DMS79 (cell line): Measurements from ENCODE around the gene RFTN1.
A peak's percentile ranks its signal among the peaks of the same experiment; 100 is the strongest.
"Not testable (repeated sequence)": the region's sequence is repeated elsewhere in the genome, so short reads cannot be mapped to it uniquely, and the experiment has no call there.

Experiments
- DNase-seq: peaks from one replicate; lab custom pipeline; 2025; lab: John Stamatoyannopoulos, UW

The RFTN1 gene

DNA sequence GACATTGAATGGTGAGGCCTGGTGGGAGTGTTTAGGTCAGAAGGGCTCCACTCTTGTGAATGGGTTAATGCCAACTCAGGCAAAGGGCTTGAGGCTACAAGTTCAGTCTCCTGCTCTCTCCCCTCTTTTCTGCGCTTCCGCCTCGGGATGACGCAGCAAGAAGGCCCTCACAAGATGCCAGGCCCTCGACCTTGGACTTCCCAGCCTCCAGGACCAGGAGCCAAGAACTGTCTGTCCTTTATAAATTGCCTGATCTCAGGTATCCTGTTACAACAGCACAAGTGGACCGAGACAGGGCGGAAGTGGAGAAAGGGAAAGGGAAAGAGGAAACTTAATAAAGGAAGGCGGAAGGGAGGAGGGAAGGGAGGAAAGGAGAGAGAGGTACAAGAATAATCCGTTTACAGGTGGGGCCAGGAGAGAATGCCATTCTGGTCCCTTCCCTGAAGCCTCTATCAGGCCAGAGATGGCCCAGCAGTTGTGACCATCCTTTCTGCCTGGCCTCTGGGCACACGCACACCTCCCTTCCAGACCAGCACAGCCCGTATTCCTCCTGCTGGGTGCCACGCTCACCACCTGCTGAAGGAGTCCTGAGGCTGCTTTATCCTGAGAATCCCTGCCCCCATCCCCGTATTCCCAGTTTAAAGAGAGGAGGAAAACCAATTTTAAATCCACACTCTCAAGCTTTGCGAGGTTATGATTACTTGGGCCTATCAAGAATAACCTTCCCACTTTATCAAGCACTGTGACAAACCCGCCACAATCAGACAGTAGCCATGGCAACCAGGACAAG lies 184.3 kb downstream of the RFTN1 start:
- peak; percentile 68 for DNase-seq

DNA sequence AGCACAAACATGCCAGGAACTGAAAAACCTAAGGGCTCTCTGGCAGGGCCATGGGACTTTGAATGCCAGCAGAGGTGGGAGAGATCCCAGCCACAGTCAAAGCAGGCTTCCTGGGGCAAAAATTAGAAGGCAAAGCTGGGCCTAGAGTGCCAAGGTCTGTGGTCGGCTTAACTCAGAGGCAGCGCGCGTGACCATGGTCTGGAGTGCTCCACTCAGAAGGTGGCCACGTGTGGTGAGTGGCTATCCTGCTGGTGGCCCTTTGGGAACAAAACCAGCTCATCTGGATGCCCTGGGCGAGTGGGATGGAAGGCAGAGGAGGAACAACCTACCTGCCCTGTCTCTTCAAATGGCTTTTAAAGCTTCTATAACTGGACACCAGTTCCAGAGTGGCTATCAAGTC lies 185.4 kb downstream of the RFTN1 start:
- no peak for DNase-seq

DNA sequence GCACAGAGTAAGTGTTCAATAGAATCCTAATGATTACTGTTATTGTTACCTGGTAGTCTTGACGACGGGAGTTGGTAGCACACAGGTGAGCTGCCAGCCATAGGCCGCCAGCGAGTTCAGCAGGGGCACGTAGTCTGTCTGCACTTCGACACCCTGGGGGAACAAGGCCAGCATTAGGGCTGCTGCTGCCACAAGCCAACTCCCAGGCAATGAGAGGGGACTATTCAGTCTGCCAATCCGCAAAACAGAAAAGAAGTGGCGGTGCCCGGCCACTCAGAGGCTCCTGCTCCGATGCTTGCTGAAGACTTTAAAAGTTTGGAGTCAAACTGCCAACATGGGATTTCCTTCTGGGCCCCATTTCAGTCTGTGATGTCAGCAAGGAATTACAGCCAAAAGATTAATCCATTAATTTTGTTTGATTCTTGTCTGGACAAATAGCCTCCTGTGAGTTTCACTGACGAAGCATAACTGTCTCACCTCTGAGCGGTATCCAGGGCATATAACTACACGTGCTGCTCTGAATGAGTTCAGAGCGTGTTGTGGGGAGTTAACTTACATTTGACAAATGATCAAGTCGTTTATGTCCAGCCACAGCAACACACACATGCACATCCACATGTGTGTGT lies 186.7 kb downstream of the RFTN1 start:
- DNase-seq, result no peak

DNA sequence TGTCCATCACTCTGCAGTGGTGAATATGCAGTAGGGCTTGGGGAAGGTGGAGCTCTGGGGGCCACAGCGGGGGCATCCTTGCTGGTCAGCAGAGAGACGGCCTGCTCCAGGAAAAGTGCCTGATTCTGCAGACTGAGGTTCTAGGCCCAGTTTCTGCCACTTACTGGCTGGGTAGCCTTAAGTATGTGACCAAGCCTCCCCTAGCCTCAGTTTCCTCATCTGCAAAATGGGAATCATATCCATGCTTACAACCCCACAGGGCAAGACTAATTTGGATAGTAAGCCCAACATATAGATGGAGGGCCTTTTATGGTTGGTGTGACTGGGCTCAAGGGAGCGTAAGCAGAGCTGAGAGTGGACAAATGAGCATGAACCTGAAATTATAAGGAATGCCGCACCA lies 187.6 kb downstream of the RFTN1 start:
- DNase-seq, result no peak

DNA sequence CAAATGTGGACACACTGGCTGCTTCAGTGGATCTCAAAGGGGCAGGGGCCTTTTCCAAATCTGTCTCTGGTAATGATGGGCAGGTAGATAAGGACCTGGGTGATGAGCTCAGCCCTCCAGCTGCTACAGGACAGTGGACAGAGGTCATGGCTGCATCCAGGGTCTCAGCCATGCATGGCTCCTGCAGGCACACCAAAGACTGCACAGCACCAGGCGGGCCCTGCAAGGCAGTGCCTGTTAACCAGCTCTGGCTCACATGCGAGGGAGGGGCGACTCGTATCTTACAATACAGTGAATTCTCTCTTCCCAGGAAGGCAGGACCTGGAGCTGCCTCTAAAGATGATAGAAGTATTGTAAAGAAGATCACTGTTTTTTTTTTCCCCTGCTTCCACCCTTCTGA lies 189.8 kb downstream of the RFTN1 start:
- DNase-seq, result no peak

DNA sequence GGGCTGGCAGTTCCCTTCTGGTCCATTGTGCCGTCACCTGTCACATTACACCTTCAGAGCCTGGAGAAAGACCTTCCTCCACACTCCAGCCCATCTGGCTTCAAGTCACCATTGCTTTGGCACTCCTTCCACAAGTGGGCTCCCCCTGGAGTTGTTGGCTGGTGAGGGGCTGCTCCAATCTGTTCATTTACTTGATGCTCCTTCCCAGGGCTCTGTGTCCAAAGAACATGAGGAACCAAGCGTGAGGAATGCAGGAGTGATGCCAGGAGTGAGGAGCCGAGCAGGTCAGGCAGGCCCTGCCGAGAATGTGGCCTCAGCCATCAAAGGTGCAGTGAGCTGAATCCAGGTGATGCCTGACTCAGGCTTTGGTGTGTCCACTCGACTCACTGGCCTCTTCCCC lies 191.3 kb downstream of the RFTN1 start:
- peak; percentile 21 for DNase-seq

DNA sequence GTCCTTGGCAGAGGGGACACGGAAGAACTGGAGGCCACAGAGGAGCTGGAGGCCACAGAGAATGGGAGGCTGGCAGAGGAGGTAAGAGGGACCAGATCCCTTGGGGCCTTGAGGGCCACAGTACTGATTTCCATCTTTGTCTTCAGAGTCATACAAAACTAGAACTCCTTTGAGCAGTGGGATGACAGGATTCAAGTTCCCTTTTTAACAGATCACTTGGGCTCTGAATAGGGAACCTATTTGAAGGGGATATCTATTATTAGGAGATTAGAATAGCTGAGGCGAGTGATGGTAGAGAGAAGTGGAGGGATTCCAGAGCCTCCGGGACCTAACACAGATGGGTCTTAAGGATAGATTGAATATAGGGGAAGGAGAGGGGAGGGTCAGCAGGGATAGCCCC lies 192.8 kb downstream of the RFTN1 start:
- DNase-seq, result no peak

DNA sequence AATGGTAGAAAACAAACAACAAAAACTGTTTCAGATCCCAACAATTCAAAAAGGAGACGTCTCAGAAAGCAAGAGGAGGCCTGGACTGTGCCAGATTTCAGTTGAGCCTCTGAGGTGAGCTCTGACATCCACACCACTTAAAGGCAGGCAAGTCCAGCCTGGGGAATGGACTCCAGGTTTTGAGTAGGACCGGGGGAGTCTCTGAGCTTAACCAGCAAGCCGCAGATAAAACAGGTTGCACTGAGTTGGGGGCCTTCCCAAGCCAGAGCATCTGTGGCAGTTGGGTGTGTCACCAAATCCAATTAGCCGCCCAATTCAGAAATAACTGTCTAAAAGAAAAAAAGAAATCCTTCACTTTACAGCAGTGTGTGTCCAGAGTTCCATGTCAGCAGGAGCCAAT lies 193.8 kb downstream of the RFTN1 start:
- no peak for DNase-seq

DNA sequence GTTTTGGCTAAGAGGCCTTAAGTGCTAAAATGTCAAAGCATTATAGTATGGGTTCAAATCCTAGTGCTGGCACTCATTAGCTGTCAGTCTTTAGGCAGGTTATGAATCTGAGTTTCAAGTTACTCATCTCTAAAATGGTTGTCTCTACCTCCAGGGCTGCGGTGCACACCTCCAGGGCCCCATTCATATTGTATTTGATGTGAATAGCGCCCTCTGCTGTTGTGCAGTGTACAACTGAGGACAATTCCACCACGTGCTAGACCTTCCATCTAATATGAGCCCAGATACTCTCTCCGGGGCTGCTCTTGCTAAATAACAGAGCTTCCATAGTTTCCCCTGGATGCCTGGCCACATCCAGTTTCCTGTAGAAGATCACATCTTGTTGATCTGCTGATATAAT lies 194.2 kb downstream of the RFTN1 start:
- no peak for DNase-seq

DNA sequence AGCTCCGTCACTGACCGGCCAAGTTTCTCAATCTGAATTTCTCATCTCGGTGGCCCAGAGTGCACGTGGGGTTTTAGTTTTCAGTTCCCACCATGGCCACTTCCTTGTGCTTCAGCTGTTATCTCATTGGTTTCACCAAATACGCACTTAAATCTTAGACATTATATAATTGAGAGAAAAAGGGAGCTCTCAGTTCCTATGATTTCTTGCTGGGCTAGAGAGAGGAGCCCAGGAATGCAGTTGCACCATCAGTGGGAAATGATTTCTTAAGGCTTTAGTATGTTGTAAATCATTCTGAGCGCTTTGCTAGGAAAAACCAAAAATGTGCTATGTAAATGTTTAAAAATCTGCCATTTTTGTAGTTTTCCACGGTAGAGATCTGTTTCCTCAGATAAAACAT lies 195.3 kb downstream of the RFTN1 start:
- DNase-seq, result no peak

DNA sequence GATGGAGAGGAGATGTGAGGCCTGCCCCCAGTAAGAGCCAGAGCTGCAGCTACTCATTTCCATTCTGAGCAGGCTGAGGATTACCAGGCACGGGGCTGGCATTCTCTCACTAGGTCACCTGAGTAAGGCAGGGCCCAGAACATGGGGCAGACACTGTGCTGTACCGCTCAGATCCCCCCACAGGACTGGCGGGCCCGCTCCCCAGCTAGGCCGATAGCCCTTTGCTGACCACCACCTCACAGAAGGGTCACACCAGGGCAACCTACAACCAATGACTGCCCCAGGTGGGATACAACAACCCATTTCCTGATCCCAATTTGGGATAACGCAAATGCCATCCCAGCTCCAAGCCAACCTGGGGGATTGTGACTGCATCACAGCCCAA lies 195.9 kb downstream of the RFTN1 start:
- DNase-seq, result no peak

DNA sequence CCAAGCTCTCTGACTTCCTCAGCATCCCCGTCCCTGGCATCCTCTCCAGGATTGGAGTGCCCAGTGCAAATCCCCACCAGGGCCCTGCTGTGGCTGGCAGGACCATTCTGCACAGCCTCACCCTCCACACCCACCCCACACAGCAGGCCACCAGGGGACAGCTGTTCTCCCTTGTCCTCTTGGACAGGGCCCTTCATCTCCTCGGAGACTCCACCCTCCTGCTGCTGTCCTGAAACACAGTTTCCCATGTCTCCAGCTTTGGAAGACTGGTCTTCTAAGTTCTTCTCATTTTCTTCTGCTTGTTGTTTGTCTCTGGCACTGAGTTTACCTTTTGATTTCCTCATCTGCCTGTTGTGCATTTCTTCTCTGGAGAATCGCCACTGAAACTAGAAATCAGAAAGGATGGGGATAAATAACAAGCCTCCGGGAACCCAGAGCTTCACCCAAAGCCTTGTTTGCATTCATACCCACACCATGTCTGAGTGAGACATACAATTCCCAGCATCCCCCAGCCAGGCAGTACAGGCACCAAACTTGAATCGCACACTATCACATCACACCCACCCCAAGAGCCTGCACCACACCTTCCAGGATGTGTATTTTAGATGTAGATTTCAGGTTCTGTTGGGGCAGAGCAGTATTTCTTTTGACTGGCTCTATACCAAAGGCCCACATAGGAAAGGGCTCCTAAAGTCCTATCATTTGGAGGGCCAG lies 196.5 kb downstream of the RFTN1 start:
- DNase-seq, result no peak

DNA sequence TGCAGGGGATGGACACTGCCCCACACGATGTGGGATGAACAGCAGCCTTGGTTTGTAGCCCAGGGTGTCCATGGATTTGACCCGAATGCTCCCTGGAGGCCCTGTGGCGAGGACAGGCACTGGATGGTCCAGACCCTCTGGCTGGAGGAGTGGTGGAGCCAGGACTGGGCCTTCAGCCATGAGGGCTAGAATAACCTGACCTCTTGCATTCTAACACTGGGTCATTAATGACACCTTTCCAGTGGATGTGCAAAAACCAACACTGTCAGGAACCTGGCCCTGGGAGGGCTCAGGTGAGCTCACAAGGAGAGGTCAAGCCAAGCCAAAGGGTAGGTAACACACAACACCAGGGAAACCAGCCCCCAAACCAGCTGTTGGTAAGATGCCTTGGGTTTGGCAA lies 197.1 kb downstream of the RFTN1 start:
- DNase-seq, result no peak

DNA sequence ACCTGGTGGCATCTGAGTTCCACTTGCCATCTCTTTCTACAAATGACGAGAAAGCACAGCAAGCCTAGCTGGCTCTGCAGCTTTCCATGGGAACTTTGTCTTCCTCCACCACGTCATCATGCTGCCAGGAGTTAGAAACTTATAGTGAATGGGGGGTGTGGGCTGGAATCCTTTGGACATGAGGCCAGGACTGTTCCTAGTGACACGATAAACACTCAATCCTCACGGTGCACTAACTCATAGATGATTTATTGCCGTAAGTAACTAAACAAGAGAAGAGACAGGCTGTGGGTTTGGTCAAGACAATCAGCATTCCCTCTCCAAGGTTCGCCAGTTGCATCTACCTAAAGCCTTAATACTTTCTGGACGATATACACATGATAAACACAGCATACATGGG lies 197.9 kb downstream of the RFTN1 start:
- DNase-seq, result no peak

DNA sequence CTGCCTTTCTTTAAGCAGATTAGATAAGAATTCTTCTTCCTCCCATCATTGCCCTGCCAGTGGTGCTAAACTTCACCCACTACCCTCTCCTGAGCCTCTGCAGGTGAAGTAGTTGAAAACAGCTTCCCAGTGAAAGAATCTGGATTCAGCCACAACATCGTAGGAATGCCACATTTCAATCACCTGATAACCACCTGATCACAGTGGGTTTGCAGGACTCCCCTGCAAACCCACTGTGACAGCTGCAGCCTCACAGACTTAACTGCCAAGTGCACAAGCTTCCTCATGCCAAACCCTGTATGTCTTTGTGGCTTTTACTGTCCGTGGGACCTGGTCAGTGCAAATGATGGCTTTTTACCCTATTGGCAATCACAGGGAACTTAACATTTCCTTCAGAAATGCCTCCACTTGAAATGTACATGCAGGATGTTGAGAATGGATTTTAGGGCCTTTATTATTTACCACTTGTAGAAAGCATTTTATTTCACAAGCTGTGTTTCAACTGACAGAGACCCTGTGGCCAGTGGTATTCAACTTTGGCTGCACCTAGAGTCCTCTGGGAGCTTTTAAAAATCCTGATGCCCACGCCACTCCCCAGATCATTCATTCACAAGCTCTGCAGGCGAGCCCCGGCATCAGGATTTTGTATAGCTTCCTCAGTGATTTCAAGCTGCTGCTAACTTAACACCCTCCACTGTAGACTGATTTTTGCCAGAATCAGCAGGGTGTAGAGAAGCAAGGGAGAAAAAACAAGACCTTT lies 199.4 kb downstream of the RFTN1 start:
- no peak for DNase-seq

DNA sequence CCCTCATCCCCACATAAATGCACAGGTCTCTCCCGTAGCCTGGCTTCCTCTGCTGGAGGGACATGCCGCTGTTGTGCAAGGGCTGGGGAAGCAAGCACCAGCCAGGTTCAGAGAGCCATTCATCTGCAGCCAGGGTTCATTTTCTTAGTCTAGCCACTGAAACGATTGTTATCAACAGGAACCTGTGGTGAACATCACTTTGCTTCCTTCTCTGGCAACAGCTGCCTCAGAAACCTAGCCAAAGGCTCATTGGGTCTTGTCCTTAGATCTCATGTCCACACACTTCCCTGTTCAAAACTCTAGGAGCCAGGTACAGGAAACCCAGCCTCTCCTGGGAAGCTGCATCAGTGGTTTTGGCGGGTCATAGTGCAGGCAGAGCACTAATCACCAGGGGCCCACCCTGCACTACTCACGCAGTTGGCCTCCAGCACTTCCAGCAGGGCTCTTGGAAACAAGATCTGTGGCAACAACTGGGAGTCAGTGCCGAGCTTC lies 201.5 kb downstream of the RFTN1 start:
- no peak for DNase-seq

DNA sequence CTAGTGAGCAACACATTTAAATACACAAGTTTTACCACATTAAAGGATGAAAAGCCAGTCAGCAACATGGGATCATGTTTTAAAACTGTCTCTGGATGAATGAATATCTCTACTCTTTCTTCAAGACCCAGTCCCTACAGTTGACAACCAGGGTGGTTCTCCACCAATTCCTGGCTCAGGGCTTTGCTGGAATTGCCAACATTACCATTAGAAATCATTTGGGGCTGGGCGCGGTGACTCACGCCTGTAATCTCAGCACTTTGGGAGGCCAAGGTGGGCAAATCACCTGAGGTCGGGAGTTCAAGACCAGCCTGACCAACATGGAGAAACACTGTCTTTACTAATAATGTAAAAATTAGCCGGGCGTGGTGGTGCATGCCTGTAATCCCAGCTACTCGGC lies 203.0 kb downstream of the RFTN1 start:
- not testable (repeated sequence) for DNase-seq

DNA sequence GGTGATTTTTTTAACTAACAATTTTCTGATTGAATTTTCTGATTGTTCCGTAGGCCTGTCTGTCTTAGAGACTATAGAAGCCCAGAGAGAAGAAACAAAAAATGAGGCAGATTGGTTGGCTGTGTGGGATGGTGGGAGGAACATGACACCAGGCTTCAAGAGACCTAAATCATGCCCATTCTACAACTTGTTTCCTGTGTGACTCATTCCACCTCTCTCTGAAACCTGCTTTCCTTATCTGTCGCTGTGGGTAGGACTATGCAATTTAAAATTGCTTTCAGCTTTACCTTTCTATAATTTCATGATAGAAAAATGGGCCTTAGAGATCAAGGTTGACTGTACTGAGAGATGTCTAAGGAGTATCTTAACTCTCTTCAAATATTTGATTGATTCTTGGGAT lies 203.9 kb downstream of the RFTN1 start:
- DNase-seq, result no peak

DNA sequence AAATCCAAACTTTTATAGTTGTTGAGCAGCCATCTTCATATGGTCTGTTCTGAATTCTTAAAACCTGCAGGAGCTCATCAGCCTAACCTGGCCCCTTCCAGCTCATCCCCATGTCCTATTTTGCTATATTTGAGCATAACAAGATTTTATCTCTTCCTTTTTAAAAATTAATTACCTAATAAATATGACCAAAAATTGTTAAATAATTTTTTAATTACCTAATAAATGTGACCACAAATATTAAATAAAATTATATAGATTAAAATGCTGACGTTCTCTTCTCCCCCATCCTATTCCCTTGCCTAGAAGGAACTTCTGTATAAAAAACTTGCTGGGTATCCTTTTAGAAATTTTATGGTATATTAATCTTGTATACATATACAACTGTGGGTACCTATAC lies 204.8 kb downstream of the RFTN1 start:
- no peak for DNase-seq

DNA sequence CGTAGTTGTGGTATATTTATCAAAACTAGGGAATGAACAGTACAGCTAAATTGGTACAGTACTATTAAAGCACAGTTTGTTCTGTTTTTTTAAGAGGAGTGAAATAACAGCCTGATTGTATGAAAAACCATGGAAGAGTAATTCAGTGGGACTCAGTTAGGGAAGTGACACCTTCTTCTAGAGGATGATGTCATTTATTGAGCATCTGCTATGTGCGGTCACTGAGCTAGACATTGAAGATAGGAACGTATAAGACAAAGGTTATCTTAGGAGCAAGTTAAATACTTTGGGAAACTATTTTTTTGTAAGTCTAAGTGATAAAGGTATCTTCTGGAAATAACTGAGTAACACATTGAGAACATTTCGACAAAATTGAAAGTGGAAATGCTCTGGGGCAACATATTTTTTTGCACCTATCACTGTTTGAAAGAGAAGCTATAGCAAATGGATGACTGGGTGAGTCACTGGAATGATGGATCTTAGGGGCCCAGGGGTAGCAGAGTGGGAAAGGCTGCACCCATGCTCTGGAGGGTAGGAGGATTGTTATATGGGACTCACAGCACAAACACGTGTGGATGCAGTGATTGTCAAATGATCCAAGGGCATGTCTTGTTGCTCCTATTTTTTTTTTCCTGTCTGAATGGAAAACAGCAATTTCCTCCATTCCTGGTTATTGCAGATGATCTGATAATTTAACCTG lies 205.5 kb downstream of the RFTN1 start:
- no peak for DNase-seq

DNA sequence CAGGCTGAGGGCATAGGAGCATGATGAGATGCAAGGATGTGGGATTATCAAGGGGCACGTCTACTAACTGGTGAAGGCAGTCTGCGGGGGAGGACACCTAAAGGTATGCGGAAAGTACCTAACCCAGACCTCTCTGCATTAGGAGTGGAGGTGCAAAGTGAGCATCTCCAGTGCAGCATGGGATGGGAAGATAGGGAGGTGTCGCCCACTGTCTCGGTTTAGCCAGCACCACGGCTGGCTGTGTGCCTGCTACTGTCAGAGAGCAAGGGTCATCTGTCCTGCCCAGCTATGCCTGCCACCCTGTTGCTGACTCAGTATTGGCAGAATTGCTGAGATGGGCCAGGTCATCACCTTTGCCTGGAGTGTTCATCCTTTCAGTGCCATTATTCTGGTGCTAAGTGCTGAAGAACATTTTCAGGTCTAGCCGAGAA lies 208.4 kb downstream of the RFTN1 start:
- no peak for DNase-seq
